Measurements from ENCODE around the gene LETM1. TPM values are rescaled to one million over a fixed set of nuclear protein-coding genes. Genes with fewer than 3 reads are reported as not detected.

LETM1 gene
- total RNA-seq: 10 to 100 TPM; 35.4 to 60.3 (median 53.5) TPM
- total RNA-seq (2013): 27.3 TPM
- total RNA-seq: 42.7 to 243 (median 74.5) reads per million in 29 experiments

- peaks cover 16 to 48% of the 10 kb centered on the region in 2 experiments for H3K4me1 ChIP-seq (ENCODE audit: control insufficient read depth in 1 of 2, extremely low read depth in 1 of 2, insufficient read depth in 2 of 2, low read length in 2 of 2)
- Mint-ChIP-seq H3K9me3 (no peaks in the 10 kb centered on the region), H3K4me1 (peaks cover 33 to 42% (median 36%) of the 10 kb centered on the region in 3 donors), H3K36me3 (no peaks in the 10 kb centered on the region), H3K4me3 (peak within 1 kb of the TSS; percentile 80 to 85 (median 84)), H3K27me3 (no peaks in the 10 kb centered on the region), H3K27ac (peak within 1 kb of the TSS; percentile 46 to 74)
- peak within 1 kb of the TSS; percentile 9 for H3K27ac ChIP-seq (ENCODE audit: low read length)
- POLR2A ChIA-PET: interaction anchor here in 1 of 2 donors (0.7 kb wide), 1 partner anchor 15 kb away, joined by 3 read pairs; the partner anchor contains the start of gene NSD2
- DNase-seq: peak; percentile 80 to 94 (median 87)
- no peaks in the 10 kb centered on the region for H3K9me3 ChIP-seq
- CTCF ChIA-PET: no interaction called here
- ATAC-seq (replicated peaks in 1 of 4): peak; percentile 95 to 98 (median 97)
- peaks cover 0 to 5% of the 10 kb centered on the region in 2 donors for H3K36me3 ChIP-seq (ENCODE audit: control insufficient read depth in 2 of 2, extremely low read depth in 1 of 2, insufficient read depth in 1 of 2, low read length in 1 of 2)
- H3K4me3 ChIP-seq (ENCODE audit: control insufficient read depth in 1 of 2, extremely low read depth in 1 of 2, low read length in 1 of 2): peak within 1 kb of the TSS; percentile 76 to 86
- WGBS (ENCODE audit: insufficient coverage): under 1% methylated on average over 107 of the region's 107 CpGs
- H3K27me3 ChIP-seq (replicated peaks in 1 of 2; ENCODE audit: control insufficient read depth in 2 of 2, extremely low read depth in 1 of 2, insufficient read depth in 2 of 2, low read length in 1 of 2): peaks cover 0 to 3% of the 10 kb centered on the region in 2 experiments
Measured at GRCh38 chr4:1856071-1856942, at the start of gene LETM1. Gene LETM1, minus strand, starts transcription at chr4:1856156. Its CDS starts 206 bp downstream, at chr4:1855950.

- H3K36me3 Mint-ChIP-seq: peaks cover 39% of the 10 kb centered on the region
- Histone ChIP-seq H3K36me3 (ENCODE audit: control insufficient read depth in 2 of 2, extremely low read depth in 1 of 2, insufficient read depth in 1 of 2, low read length in 1 of 2) (peaks cover 9 to 25% of the 10 kb centered on the region in 2 donors), H3K9me3 (no peaks in the 10 kb centered on the region), H3K4me1 (ENCODE audit: control insufficient read depth in 1 of 2, extremely low read depth in 1 of 2, insufficient read depth in 2 of 2, low read length in 2 of 2) (peaks cover 0 to 16% of the 10 kb centered on the region in 2 experiments), H3K27me3 (replicated peaks in 1 of 2; ENCODE audit: control insufficient read depth in 2 of 2, extremely low read depth in 1 of 2, insufficient read depth in 2 of 2, low read length in 1 of 2) (no peaks in the 10 kb centered on the region), H3K4me3 (ENCODE audit: control insufficient read depth in 1 of 2, extremely low read depth in 1 of 2, low read length in 1 of 2) (no peak overlapping the region), H3K27ac (ENCODE audit: low read length) (no peak overlapping the region)
- H3K4me3 Mint-ChIP-seq: no peak overlapping the region
- H3K4me1 Mint-ChIP-seq: peaks cover 14 to 33% (median 32%) of the 10 kb centered on the region in 3 donors
- DNase-seq: no peak
- no peak overlapping the region for H3K27ac Mint-ChIP-seq
- ATAC-seq (replicated peaks in 1 of 4): no peak
- CTCF ChIA-PET: interaction anchor here in 1 of 2 donors (0.6 kb wide), 2 partner anchors 17 to 46 kb away, joined by 3 to 4 read pairs; no protein-coding TSS in a partner anchor
- H3K27me3 Mint-ChIP-seq: no peaks in the 10 kb centered on the region
- WGBS (ENCODE audit: insufficient coverage): 100% methylated on average over 1 of the region's 3 CpGs
- no peaks in the 10 kb centered on the region for H3K9me3 Mint-ChIP-seq
- POLR2A ChIA-PET: no interaction called here
Measured at GRCh38 chr4:1904042-1904441, 48.1 kb upstream of the LETM1 start.

GRCh38 chr4:1903035-1903434 is 47.1 kb upstream of the LETM1 start:
- no peaks in the 10 kb centered on the region for H3K9me3 ChIP-seq
- Mint-ChIP-seq H3K4me1 (peaks cover 14 to 31% (median 30%) of the 10 kb centered on the region in 3 donors), H3K27ac (no peak overlapping the region), H3K36me3 (peaks cover 35% of the 10 kb centered on the region), H3K27me3 (no peaks in the 10 kb centered on the region), H3K9me3 (no peaks in the 10 kb centered on the region), H3K4me3 (no peak overlapping the region)
- ATAC-seq (replicated peaks in 1 of 4): no peak
- H3K27me3 ChIP-seq (replicated peaks in 1 of 2; ENCODE audit: control insufficient read depth in 2 of 2, extremely low read depth in 1 of 2, insufficient read depth in 2 of 2, low read length in 1 of 2): no peaks in the 10 kb centered on the region
- ChIA-PET CTCF (interaction anchor here (0.6 to 2.3 kb wide), 2 partner anchors 9 to 155 kb away, joined by 3 to 6 read pairs; no protein-coding TSS in a partner anchor), POLR2A (no interaction called here)
- H3K27ac ChIP-seq (ENCODE audit: low read length): no peak overlapping the region
- peaks cover 9 to 25% of the 10 kb centered on the region in 2 donors for H3K36me3 ChIP-seq (ENCODE audit: control insufficient read depth in 2 of 2, extremely low read depth in 1 of 2, insufficient read depth in 1 of 2, low read length in 1 of 2)
- DNase-seq: no peak
- H3K4me3 ChIP-seq (ENCODE audit: control insufficient read depth in 1 of 2, extremely low read depth in 1 of 2, low read length in 1 of 2): no peak overlapping the region
- H3K4me1 ChIP-seq (ENCODE audit: control insufficient read depth in 1 of 2, extremely low read depth in 1 of 2, insufficient read depth in 2 of 2, low read length in 2 of 2): peaks cover 0 to 11% of the 10 kb centered on the region in 2 experiments
- 67% methylated on average over 1 of the region's 1 CpG for WGBS (ENCODE audit: insufficient coverage)

GRCh38 chr4:1902243-1902642 is 46.3 kb upstream of the LETM1 start:
- Mint-ChIP-seq H3K4me1 (peaks cover 12 to 29% (median 27%) of the 10 kb centered on the region in 3 donors), H3K4me3 (no peak overlapping the region), H3K27ac (no peak overlapping the region), H3K36me3 (peaks cover 33% of the 10 kb centered on the region), H3K9me3 (no peaks in the 10 kb centered on the region), H3K27me3 (no peaks in the 10 kb centered on the region)
- 100% methylated on average over 2 of the region's 2 CpGs for WGBS (ENCODE audit: insufficient coverage)
- Histone ChIP-seq H3K4me3 (ENCODE audit: control insufficient read depth in 1 of 2, extremely low read depth in 1 of 2, low read length in 1 of 2) (no peak overlapping the region), H3K27me3 (replicated peaks in 1 of 2; ENCODE audit: control insufficient read depth in 2 of 2, extremely low read depth in 1 of 2, insufficient read depth in 2 of 2, low read length in 1 of 2) (no peaks in the 10 kb centered on the region), H3K9me3 (no peaks in the 10 kb centered on the region), H3K36me3 (ENCODE audit: control insufficient read depth in 2 of 2, extremely low read depth in 1 of 2, insufficient read depth in 1 of 2, low read length in 1 of 2) (peaks cover 9 to 25% of the 10 kb centered on the region in 2 donors), H3K4me1 (ENCODE audit: control insufficient read depth in 1 of 2, extremely low read depth in 1 of 2, insufficient read depth in 2 of 2, low read length in 2 of 2) (peaks cover 0 to 10% of the 10 kb centered on the region in 2 experiments), H3K27ac (ENCODE audit: low read length) (no peak overlapping the region)
- ATAC-seq (replicated peaks in 1 of 4) (no peak), DNase-seq (no peak)
- ChIA-PET POLR2A (no interaction called here), CTCF (interaction anchor here (0.7 to 2.3 kb wide), 2 partner anchors 154 kb away, joined by 3 to 6 read pairs; no protein-coding TSS in a partner anchor)

- Mint-ChIP-seq H3K4me3 (no peak overlapping the region), H3K4me1 (peaks cover 6 to 18% (median 16%) of the 10 kb centered on the region in 3 donors), H3K27ac (no peak overlapping the region), H3K36me3 (peaks cover 28% of the 10 kb centered on the region), H3K27me3 (no peaks in the 10 kb centered on the region), H3K9me3 (no peaks in the 10 kb centered on the region)
- no peak overlapping the region for H3K4me3 ChIP-seq (ENCODE audit: control insufficient read depth in 1 of 2, extremely low read depth in 1 of 2, low read length in 1 of 2)
- DNase-seq: no peak
- ChIA-PET POLR2A (no interaction called here), CTCF (interaction anchor here (0.5 to 2.6 kb wide), 4 partner anchors 12 to 954 kb away, joined by 3 to 14 read pairs (median 6); no protein-coding TSS in a partner anchor)
- 90% methylated on average over 6 of the region's 6 CpGs for WGBS (ENCODE audit: insufficient coverage)
- no peak overlapping the region for H3K27ac ChIP-seq (ENCODE audit: low read length)
- H3K4me1 ChIP-seq (ENCODE audit: control insufficient read depth in 1 of 2, extremely low read depth in 1 of 2, insufficient read depth in 2 of 2, low read length in 2 of 2): peaks cover 0 to 5% of the 10 kb centered on the region in 2 experiments
- H3K27me3 ChIP-seq (replicated peaks in 1 of 2; ENCODE audit: control insufficient read depth in 2 of 2, extremely low read depth in 1 of 2, insufficient read depth in 2 of 2, low read length in 1 of 2): no peaks in the 10 kb centered on the region
- H3K9me3 ChIP-seq: no peaks in the 10 kb centered on the region
- no peak for ATAC-seq (replicated peaks in 1 of 4)
- peaks cover 9 to 20% of the 10 kb centered on the region in 2 donors for H3K36me3 ChIP-seq (ENCODE audit: control insufficient read depth in 2 of 2, extremely low read depth in 1 of 2, insufficient read depth in 1 of 2, low read length in 1 of 2)
Measured at GRCh38 chr4:1901127-1901526, 45.2 kb upstream of the LETM1 start.

GRCh38 chr4:1900624-1901023 is 44.7 kb upstream of the LETM1 start:
- Mint-ChIP-seq H3K4me1 (peaks cover 6 to 13% (median 12%) of the 10 kb centered on the region in 3 donors), H3K36me3 (peaks cover 24% of the 10 kb centered on the region), H3K27ac (no peak overlapping the region), H3K27me3 (no peaks in the 10 kb centered on the region), H3K4me3 (no peak overlapping the region), H3K9me3 (no peaks in the 10 kb centered on the region)
- Histone ChIP-seq H3K4me1 (ENCODE audit: control insufficient read depth in 1 of 2, extremely low read depth in 1 of 2, insufficient read depth in 2 of 2, low read length in 2 of 2) (peaks cover 0 to 5% of the 10 kb centered on the region in 2 experiments), H3K27me3 (replicated peaks in 1 of 2; ENCODE audit: control insufficient read depth in 2 of 2, extremely low read depth in 1 of 2, insufficient read depth in 2 of 2, low read length in 1 of 2) (no peaks in the 10 kb centered on the region), H3K9me3 (no peaks in the 10 kb centered on the region), H3K4me3 (ENCODE audit: control insufficient read depth in 1 of 2, extremely low read depth in 1 of 2, low read length in 1 of 2) (no peak overlapping the region), H3K36me3 (ENCODE audit: control insufficient read depth in 2 of 2, extremely low read depth in 1 of 2, insufficient read depth in 1 of 2, low read length in 1 of 2) (peaks cover 9 to 20% of the 10 kb centered on the region in 2 donors), H3K27ac (ENCODE audit: low read length) (no peak overlapping the region)
- no peak for DNase-seq
- ChIA-PET CTCF (interaction anchor here (0.5 to 3.3 kb wide), 6 partner anchors 8 to 955 kb away, joined by 3 to 14 read pairs (median 5); no protein-coding TSS in a partner anchor), POLR2A (interaction anchor here in 1 of 2 donors (0.6 kb wide), 1 partner anchor 28 kb away, joined by 6 read pairs; no protein-coding TSS in a partner anchor)
- ATAC-seq (replicated peaks in 1 of 4): no peak
- 93% methylated on average over 15 of the region's 16 CpGs for WGBS (ENCODE audit: insufficient coverage)

Measured in T-cell (primary cell).